Kidney (tissue), 14 donors: ENCODE measurements around the gene CAT. TPM values are rescaled to one million over a fixed set of nuclear protein-coding genes. Genes with fewer than 3 reads are reported as not detected.

Experiments
- DNase-seq, 5 donors: peaks; one replicate each; pipeline ENCODE4 v3.0.0-alpha.2; 2013 to 2020
- FAIRE-seq: peaks from 2 replicates; lab custom pipeline; 2012; peaks lifted over from hg19 to GRCh38; lab: Jason Lieb, UNC
- H3K27ac ChIP-seq, 2 donors: one replicate each; pipeline ENCODE4 v1.7.0; 2013; ENCODE audit warnings: low read depth in 2 of 2, low read length in 2 of 2, inconsistent platforms in 1 of 2
- H3K27me3 ChIP-seq: one replicate; pipeline ENCODE4 v1.7.1; 2013; ENCODE audit warnings: low read length, inconsistent platforms; ENCODE audit not compliant: control insufficient read depth, insufficient read depth
- H3K36me3 ChIP-seq, 3 donors: one replicate each; pipeline versions ENCODE4 v1.7.0 to v1.7.1; 2013; ENCODE audit warnings: low read length in 3 of 3, control low read depth in 1 of 3, inconsistent platforms in 1 of 3; ENCODE audit not compliant: insufficient read depth in 3 of 3, control insufficient read depth in 2 of 3
- H3K4me1 ChIP-seq, 3 donors: one replicate each; pipeline versions ENCODE4 v1.7.0 to v1.7.1; 2013; ENCODE audit warnings: low read length in 3 of 3, inconsistent platforms in 1 of 3, low read depth in 1 of 3; ENCODE audit not compliant: control insufficient read depth in 2 of 3, insufficient read depth in 2 of 3
- H3K4me3 ChIP-seq, 3 donors: one replicate each; pipeline versions ENCODE4 v1.7.0 to v1.8.1; 2013; ENCODE audit warnings: low read length in 3 of 3, control low read depth in 1 of 3, inconsistent platforms in 1 of 3
- H3K9ac ChIP-seq, 3 donors: one replicate each; pipeline versions ENCODE4 v1.7.0 to v1.7.1; 2013; ENCODE audit warnings: low read length in 3 of 3, control low read depth in 1 of 3, inconsistent platforms in 1 of 3
- H3K9me3 ChIP-seq, 3 donors: one replicate each; pipeline versions ENCODE4 v1.7.0 to v1.7.1; 2013; ENCODE audit warnings: low read length in 3 of 3, control low read depth in 1 of 3, inconsistent platforms in 1 of 3; ENCODE audit not compliant: control insufficient read depth in 2 of 3, insufficient read depth in 1 of 3
- CTCF ChIP-seq: IDR thresholded peaks from 3 replicates; pipeline ENCODE4 v1.5.1; 2012; ENCODE audit warnings: mild to moderate bottlenecking, moderate library complexity, borderline replicate concordance; ENCODE audit not compliant: insufficient read depth; ENCODE audit errors: extremely low read depth
- intact Hi-C: fragments of 100-400 bp; cut with DNase I; formaldehyde crosslinking; loops from one replicate; pipeline ENCODE4 v1.11.1; 2022
- polyA plus RNA-seq: library from polyadenylated mRNA; stranded (reverse); fragments of 350-450 nt; fragmentation: Illumina TruSeq; extraction: RNeasy Lipid Tissue Mini Kit (QIAGEN cat#74804); gene quantifications from one replicate; pipeline ENCODE4 v1.2.3, GENCODE V29; 2014; ENCODE audit warnings: low read depth, low replicate concordance; ENCODE audit not compliant: insufficient read depth
- total RNA-seq: library from RNA; stranded (reverse); fragmentation: NEBNext Ultra II Directional; extraction: Animal tissue kit (Norgen Biotek cat#: 25700); gene quantifications from one replicate; pipeline ENCODE4 v1.2.1, GENCODE V29; 2021
- donor health status: control.
- donor health status: control.
- donor health status: control.
- donor health status: control.
- donor health status: control.
- donor health status: DM: yes; HTN: yes; CAD: no.
- donor health status: Normal renal cell carcinoma (clear cell type).

CAT gene
- total and polyA plus RNA-seq, 2 donors from 2014 or later = 84.4 to 208 TPM

- intact Hi-C loops = no loop called here
- DNase-seq (no peak), FAIRE-seq (no peak)
- Histone ChIP-seq H3K9ac (no peak overlapping the region), H3K4me1 (no peaks in the 10 kb centered on the region), H3K27me3 (no peaks in the 10 kb centered on the region), H3K27ac (no peak overlapping the region), H3K9me3 (no peaks in the 10 kb centered on the region), H3K36me3 (no peaks in the 10 kb centered on the region), H3K4me3 (no peak overlapping the region)
- no peak for TF ChIP-seq CTCF
Observed at GRCh38 chr11:34490304-34490703, 51.6 kb downstream of the CAT start.

DNA sequence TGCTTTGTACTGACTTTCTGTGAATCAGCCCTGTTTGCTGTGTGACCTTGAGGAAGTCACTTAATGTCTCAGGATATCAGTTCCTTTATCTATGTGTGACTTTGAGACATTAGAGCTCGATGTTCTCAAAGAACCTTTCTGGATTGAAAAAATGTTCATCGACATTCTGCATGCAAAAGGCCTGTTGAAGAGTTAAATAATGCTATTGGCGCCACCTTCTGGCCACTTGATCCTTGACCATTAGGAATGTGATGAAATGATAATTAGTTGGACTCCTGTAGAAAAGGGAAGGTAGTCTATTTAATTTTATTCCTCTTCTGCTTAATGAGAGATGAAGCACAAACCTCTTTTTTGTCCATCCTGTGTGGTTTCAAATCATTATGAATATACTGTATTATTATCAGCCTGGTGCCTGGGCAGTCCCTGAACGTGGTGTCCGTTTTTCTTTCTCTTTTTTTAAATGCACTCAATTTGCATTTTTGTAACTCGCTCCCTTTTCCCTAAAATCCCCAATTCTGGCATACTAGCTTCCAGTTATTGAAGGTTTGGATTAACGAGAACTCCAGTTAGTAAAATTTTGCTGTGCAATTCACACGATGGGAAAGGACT is 54.2 kb downstream of the CAT start:
- peak in 3 of 5 donors; percentile 65 to 86 (median 78) for DNase-seq
- peak; percentile 69 for TF ChIP-seq CTCF
- Histone ChIP-seq H3K36me3 (no peaks in the 10 kb centered on the region), H3K4me1 (no peaks in the 10 kb centered on the region), H3K9me3 (no peaks in the 10 kb centered on the region), H3K27ac (no peak overlapping the region), H3K9ac (no peak overlapping the region), H3K27me3 (no peaks in the 10 kb centered on the region), H3K4me3 (no peak overlapping the region)
- peak; percentile 37 for FAIRE-seq
- intact Hi-C loops = no loop called here

- DNase-seq = no peak
- no peaks in the 10 kb centered on the region for H3K9me3 ChIP-seq
- H3K9ac ChIP-seq = no peak overlapping the region
- TF ChIP-seq CTCF = no peak
- H3K27me3 ChIP-seq = no peaks in the 10 kb centered on the region
- no peaks in the 10 kb centered on the region for H3K36me3 ChIP-seq
- no peak overlapping the region for H3K27ac ChIP-seq
- no peak for FAIRE-seq
- H3K4me3 ChIP-seq = no peak overlapping the region
- intact Hi-C loops = no loop called here
- H3K4me1 ChIP-seq = no peaks in the 10 kb centered on the region
Observed at GRCh38 chr11:34493468-34493867, 54.7 kb downstream of the CAT start.
